GF-D8 (cell line): ENCODE data around the gene HHEX.
"Not testable (repeated sequence)": the region's sequence is repeated elsewhere in the genome, so short reads cannot be mapped to it uniquely, and the experiment has no call there.

Experiments used
- DNase-seq: peaks from one replicate; lab custom pipeline; 2025; lab: John Stamatoyannopoulos, UW

Gene HHEX

GRCh38 chr10:92734301-92734700 is 44.5 kb downstream of the HHEX start:
- DNase-seq = no peak

GRCh38 chr10:92735938-92736337 is 46.2 kb downstream of the HHEX start:
- DNase-seq = no peak

DNA sequence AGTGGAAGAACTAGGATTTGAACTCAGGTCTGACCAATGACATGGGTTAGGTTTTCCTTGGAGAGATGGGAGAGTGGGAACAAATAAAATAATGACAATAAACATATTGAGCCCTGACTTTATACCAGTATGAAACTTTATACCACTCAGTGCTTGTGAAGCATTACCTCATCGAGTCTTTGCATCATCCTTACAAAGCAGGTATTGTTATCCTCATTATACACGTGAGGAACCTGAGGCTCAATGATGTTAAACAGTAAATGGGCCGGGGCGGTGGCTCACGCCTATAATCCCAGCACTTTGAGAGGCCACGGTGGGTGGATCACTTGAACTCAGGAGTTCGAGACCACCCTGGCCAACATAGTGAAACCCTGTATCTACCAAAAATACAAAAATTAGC is 47.7 kb downstream of the HHEX start:
- no peak for DNase-seq

GRCh38 chr10:92740762-92741161 is 51.0 kb downstream of the HHEX start:
- no peak for DNase-seq

GRCh38 chr10:92741741-92742140 is 52.0 kb downstream of the HHEX start:
- not testable (repeated sequence) for DNase-seq

- no peak for DNase-seq
Measured at GRCh38 chr10:92742331-92743228, 52.8 kb downstream of the HHEX start.
